ENCODE measurements around the gene COX7C.
A peak's percentile ranks its signal among the peaks of the same experiment; 100 is the strongest.
"Not testable (repeated sequence)": the region's sequence is repeated elsewhere in the genome, so short reads cannot be mapped to it uniquely, and the experiment has no call there.

Gene COX7C

DNA sequence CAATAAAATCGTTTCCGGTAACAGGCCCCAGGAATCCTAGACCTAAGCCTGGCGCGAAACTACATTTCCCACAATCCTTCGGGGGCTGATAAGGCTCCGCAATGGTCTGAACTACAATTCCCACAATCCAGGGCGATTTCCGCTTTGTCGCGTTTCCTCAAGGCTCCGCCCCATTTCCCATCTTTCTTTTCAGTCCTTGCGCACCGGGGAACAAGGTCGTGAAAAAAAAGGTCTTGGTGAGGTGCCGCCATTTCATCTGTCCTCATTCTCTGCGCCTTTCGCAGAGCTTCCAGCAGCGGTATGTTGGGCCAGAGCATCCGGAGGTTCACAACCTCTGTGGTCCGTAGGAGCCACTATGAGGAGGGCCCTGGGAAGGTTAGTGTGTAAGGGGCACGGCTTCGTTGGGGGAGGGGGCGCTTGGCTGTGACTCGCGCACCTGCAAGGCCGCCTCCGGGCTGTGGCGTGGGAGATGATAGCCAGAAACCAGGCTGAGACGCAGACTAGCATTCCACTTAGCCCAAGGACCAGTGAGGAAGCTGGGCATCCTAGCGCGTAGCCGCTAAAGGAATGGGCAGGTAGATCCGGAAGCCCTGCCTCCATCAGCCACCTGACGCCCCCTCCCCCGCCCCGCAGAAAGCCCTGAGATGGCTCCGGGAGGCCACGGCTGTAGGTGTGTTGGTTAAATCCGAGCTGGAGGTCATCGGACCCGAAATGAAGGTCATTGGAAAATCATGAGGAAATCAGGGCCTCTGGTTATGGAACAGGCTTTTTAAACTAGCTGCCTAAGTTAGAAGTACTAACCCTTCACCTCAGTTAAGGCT, at the start of gene COX7C:
Gene COX7C, plus strand, starts transcription at position 186 of the 821 bp plus-strand sequence. Its CDS starts 115 bp downstream, at position 301.
- DNase-seq = peak; percentile 99

- DNase-seq = not testable (repeated sequence)
These were observed 48.0 kb upstream of the COX7C start for GRCh38 chr5:86569522-86570426.

GRCh38 chr5:86570427-86571083, 47.2 kb upstream of the COX7C start:
- DNase-seq = no peak

- not testable (repeated sequence) for DNase-seq
These were observed 46.6 kb upstream of the COX7C start for GRCh38 chr5:86571109-86571508.

DNA sequence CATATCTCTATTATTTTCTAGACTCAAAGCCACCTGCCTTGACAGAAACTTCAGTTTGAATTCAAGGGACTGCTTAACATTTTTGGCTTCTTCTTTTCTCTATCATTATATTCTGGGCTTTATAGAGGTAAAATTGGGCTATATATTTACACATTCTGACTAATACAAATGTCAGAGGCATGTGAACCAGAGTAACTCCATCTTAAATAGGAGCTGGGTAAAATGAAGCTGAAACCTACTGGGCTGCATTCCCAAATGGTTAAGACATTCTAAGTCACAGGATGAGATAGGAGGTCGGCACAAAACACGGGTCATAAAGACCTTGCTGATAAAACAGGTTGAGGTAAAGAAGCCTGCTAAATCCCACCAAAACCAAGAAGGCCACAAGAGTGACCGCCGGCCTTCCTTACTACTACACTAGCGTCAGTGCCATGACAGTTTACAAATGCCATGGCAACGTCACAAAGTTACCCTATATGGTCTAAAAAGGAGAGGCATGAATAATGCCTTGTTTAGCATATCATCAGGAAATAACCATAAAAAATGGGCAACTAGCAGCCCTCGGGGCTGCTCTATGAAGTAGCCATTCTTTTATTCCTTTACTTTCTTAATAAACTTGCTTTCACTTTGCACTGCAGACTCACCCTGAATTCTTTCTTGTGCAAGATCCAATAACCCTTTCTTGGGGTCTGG, 44.8 kb upstream of the COX7C start:
- DNase-seq = no peak

DNA sequence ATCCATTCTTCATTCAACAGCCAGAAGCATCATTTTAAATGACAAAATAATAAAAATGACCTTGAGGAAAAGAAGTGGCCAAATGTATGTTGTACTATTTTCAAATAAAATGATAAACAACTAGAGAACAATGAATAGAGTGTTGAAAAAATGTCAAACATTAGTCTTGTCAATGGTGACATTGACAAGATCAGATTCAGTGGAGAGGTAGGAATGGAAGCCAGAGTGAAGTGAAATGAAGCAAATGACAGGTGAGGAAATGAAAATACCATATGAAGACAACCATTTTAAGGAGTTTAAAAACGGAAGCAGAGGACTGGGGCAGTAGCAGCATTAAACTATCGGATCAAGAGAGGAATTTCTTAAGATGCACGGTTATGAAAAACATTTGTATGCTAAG, 38.2 kb upstream of the COX7C start:
- no peak for DNase-seq

DNA sequence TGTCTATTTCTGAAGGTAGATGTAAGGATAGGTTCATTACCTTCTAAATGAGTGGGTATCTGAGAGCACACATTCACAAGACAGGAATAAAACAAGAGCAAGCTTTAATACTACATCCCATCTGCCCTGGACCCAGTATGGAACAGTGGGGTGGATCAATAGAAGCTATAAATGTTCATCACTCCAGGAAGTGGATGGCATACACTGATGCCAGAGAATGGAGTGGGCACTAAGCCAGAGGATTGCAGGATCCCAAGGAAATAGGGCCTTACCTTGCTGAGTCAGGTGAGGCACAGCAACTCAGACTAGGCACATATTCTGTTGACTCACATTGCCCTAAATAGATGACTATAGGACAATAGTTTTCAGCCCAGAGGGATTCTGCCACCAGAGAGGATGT, 21.3 kb upstream of the COX7C start:
- DNase-seq = no peak

DNA sequence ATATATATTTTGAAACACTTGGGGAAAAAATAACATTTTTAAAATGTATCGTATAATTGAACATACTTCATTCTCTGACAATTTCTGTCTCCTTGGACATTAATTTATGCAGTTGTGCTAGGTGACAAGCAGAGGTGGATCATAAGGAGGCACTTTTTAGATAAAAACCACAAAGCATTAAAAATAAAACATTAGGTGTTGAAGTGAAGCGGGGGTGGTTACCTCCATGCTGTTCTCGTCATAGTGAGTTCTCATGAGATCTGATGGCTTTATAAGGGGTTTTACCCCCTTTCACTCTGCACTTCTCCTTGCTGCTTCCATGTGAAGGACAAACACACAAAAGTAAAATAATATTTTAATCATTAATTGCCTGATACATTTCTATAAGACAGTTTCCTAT, 11.9 kb upstream of the COX7C start:
- no peak for DNase-seq

DNA sequence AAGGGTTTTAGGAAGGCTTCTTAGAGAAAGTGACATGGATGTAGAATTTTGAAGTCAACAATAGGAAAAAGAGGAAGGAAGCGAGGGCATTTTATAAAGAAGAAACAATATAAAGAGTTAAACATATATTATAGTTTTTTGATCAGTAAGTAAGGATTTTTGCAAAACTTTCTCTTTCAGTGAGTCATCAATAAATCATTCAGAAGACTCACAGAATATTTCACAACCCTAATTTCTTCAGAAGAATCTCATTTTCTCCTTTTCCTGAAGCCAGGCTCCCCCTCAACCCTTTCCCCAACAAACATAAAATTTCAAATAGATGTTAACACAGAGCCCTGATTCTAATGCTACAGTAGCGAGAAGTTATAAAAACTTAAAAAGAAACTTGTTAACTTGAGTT, 4.3 kb upstream of the COX7C start:
- no peak for DNase-seq

GRCh38 chr5:86617309-86617755, 409 bp upstream of the COX7C start:
- no peak for DNase-seq

DNA sequence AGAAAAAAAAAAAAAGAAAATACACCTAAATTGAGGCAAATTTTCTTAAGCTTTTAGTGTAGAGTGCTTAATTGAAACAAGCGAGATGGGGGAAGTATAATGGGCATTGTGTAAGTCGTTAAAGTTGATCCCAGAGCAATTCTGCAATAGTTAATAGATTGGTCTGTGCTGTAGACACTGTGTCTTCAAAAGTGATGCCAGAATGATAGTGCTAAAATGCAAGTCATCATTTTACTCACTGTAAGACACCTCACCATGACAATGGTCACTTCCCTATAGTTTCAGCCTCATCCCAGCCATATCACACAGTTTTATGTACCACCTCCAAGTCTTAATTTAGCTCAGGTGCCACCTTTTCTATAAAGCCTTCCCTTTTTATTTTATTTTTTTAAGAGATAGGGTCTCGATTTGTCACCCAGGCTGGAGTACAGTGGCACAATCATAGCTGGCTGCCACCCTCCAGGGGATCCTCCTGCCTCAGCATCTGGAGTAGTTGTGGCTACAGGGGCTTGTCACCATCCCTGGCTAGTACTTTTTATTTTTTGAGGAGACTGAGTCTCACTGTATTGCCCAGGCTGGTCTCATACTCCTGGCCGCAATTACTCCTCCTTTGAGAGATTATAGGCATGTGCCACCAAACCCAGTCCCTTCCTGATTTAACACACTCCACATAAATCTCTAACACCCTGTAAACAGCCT, 6.2 kb downstream of the COX7C start:
- peak; percentile 52 for DNase-seq

DNA sequence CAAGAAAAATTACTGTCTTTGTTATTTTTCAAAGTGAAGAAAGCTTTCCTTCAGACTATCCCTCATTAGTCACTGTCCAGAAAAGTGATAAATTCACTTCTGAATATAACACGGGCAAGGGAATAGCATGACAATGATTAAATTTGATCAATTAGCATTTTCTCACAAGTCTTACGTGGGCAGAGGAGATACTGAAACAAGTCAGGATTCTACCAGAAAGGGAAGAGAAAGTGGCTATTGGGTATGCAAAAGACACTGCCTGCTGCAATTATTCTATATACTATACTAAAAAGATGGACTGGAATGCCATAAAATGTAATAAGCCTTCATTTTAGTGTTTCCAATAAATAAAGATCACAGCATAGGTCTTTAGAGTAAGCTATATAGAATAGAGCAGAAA, 7.4 kb downstream of the COX7C start:
- DNase-seq = no peak

GRCh38 chr5:86626149-86626548, 8.4 kb downstream of the COX7C start:
- DNase-seq = no peak

DNA sequence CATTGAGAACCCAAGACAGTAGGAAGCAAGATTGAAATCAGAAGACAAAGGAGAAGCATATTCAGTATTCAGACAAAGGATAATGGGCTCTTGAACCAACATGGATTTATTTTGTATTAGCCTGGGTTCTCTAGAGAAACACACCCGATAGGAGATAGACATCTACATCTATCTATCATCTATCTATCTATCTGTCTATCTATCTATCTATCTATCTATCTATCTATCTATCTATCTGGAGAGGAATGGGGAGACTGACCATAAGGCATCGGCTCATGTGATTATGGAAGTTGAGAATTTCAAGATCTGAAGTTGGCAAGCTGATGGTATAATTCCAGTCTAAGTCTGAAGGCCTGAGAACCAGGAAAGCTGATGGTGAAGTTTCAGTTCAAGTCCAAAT, 13.4 kb downstream of the COX7C start:
- no peak for DNase-seq

DNA sequence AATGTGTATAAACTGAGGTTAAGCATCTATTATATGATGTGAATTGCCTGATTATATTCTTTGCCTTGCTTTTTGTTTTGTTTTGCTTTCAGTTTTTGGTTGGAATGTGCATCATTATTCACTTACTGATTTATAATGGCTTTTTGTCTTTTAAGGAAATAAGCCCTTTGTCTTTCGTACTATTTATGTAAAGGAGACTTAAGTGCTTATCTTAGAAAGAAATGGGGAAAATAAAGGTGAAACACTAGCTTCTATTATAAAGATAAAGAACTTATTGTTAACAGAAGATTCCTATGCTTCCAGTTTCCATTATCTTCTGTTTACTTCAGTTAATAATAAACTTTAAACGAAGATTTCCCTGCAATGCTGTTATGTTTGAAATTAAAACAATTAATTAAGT, 23.3 kb downstream of the COX7C start:
- DNase-seq = no peak

GRCh38 chr5:86644843-86645242, 27.1 kb downstream of the COX7C start:
- DNase-seq = no peak

DNA sequence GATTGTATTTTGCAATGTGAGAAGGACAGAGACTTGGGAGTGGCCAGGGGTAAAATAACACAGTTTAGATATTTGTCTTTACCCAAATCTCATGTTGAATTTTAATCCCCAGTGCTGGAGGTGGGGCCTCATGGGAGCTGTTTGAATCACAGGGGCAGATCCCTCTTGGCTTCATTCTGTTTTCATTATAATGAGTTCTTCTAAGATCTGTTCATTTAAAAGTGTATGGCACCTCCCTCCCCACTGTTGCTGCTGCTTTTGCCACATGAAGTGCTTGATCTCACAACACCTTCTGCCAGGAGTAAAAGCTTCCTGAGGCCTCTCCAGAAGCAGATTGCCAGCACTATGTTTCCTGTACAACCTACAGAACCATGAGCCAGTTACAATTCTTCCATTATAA, 28.1 kb downstream of the COX7C start:
- DNase-seq = no peak

- DNase-seq = no peak
These were observed 28.9 kb downstream of the COX7C start for GRCh38 chr5:86646671-86647070.

DNA sequence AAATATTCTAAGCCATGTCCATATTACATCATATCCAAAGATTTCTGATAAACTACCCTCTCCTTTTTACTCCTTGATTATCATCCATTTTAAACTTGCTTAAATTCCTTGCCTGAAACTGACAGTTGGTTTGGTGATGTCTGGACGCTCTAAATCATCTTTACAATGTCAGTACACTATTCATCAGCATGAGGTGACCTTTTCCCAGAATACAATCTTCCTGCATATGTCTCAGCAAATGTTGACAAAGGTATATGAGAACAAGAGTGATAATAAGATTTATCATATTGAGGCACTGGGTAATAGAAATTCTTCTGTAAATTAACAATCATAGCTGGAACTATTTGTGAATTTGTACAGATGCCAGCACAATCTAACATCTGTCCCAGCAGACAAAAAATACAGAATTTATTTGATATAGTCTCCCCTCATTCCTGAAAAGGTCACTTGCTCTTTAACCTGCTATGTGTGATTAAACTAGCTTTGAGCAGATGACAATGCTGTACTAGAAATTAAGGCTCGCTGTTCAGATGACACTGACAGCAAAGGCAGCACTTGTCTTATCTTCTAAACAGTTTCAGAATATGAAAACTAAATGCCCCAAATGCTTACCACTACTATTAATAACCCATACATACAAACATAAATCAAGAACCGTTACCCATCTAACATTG, 32.2 kb downstream of the COX7C start:
- no peak for DNase-seq

GRCh38 chr5:86660771-86661170, 43.0 kb downstream of the COX7C start:
- DNase-seq = peak; percentile 66

DNA sequence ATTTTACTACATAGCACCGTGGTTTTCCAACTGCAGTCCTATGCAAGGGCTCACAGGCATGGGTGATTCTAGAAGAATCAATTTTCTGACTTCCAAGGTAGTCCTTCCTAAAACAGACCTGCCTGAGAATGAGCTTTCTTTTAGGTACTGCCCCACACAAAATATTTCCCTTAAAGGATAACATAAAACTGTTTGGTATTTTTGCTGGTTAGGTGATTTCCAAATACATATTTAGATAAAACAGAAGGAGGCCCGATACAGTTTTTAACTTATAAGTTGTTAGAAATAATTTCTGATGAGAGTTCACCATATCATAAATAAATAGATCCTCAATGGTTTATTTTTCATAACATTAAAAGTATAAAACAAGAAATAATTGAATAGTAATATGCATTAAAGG, 46.4 kb downstream of the COX7C start:
- DNase-seq = no peak

All from hematopoietic multipotent progenitor cell treated with erythropoietin and hydrocortisone succinate and interleukin-3 and kit ligand, for 4 days (in vitro differentiated cells).